Testis (tissue), 3 donors: ENCODE data around the gene ATP2B2. TPM values are rescaled to one million over a fixed set of nuclear protein-coding genes. Genes with fewer than 3 reads are reported as not detected.

ENCODE experiments used
- DNase-seq: peaks from one replicate; pipeline ENCODE4 v3.0.0-alpha.2; 2019
- H3K27ac ChIP-seq, 2 donors: fragments of 200-600 bp; sonication (generic); one replicate each; pipeline ENCODE4 v1.5.1; 2019
- H3K27me3 ChIP-seq: fragments of 200-600 bp; sonication (generic); one replicate; pipeline ENCODE4 v1.5.1; 2019
- H3K36me3 ChIP-seq: fragments of 200-600 bp; sonication (generic); one replicate; pipeline ENCODE4 v1.5.1; 2017; ENCODE audit warnings: low read depth; ENCODE audit errors: missing control alignments
- H3K4me1 ChIP-seq: fragments of 200-600 bp; sonication (generic); one replicate; pipeline ENCODE4 v1.5.1; 2019
- H3K4me3 ChIP-seq, 2 donors: fragments of 200-600 bp; sonication (generic); one replicate each; pipeline ENCODE4 v1.5.1; 2017 to 2019
- H3K9me3 ChIP-seq: fragments of 200-600 bp; sonication (generic); one replicate; pipeline ENCODE4 v1.5.1; 2017
- CTCF ChIP-seq, 3 experiments: fragments of 450-650 bp in 2 of 3; fragments of 200-600 bp in 1 of 3; sonication (generic) in 1 of 3; IDR thresholded peaks; one replicate each; pipeline ENCODE4 v1.5.1; 2016 to 2019; ENCODE audit warnings: antibody characterized with exemption in 3 of 3, mild to moderate bottlenecking in 2 of 3, moderate library complexity in 1 of 3
- POLR2A ChIP-seq: fragments of 450-650 bp; IDR thresholded peaks from one replicate; pipeline ENCODE4 v1.6.1; 2017; ENCODE audit warnings: antibody characterized with exemption, mild to moderate bottlenecking, moderate library complexity
- WGBS, 2 donors: methylation state at CpG; one replicate each; pipeline ENCODE4 v1.1.5; 2018; 5-methylcytosine and 5-hydroxymethylcytosine counted together
- intact Hi-C: fragments of 100-400 bp; cut with DNase I; formaldehyde crosslinking; loops from one replicate; pipeline ENCODE4 v1.15.1; 2023; ENCODE audit warnings: low total_unique reads
- polyA plus RNA-seq: library from polyadenylated mRNA; stranded (reverse); fragments of 350-450 nt; fragmentation: Illumina TruSeq; extraction: RNeasy Lipid Tissue Mini Kit (QIAGEN cat#74804); gene quantifications from one replicate; pipeline ENCODE4 v1.2.3, GENCODE V29; 2014; ENCODE audit warnings: low read depth, low replicate concordance; ENCODE audit not compliant: insufficient read depth
- total RNA-seq, 2 donors: library from RNA; depleted of rRNA; stranded (reverse); fragments of >200 nt; gene quantifications; one replicate each; pipeline ENCODE4 v1.2.3, GENCODE V29; 2016

ATP2B2 gene
- total and polyA plus RNA-seq, 3 donors from 2014 or later: 1.1 to 2.9 (median 1.8) TPM

GRCh38 chr3:10510086-10510742, 4.8 kb upstream of the ATP2B2 start:
- WGBS, 2 donors: 68 to 75% methylated on average over 9 to 10 of the region's 10 CpGs
- intact Hi-C loops: no loop called here
- Histone ChIP-seq H3K4me3 (no peak overlapping the region), H3K4me1 (peaks cover 2% of the 10 kb centered on the region), H3K27me3 (no peaks in the 10 kb centered on the region), H3K9me3 (no peaks in the 10 kb centered on the region), H3K36me3 (no peaks in the 10 kb centered on the region), H3K27ac (no peak overlapping the region)
- no peak for TF ChIP-seq CTCF (IDR thresholded peaks at IDR 0.05)
- no peak for TF ChIP-seq POLR2A
- no peak for DNase-seq

- Histone ChIP-seq H3K36me3 (no peaks in the 10 kb centered on the region), H3K27ac (no peak overlapping the region), H3K9me3 (no peaks in the 10 kb centered on the region), H3K27me3 (no peaks in the 10 kb centered on the region), H3K4me1 (peaks cover 4% of the 10 kb centered on the region), H3K4me3 (no peak overlapping the region)
- DNase-seq: no peak
- WGBS, 2 donors: 87 to 91% methylated on average over 7 of the region's 7 CpGs
- no peak for TF ChIP-seq POLR2A
- no peak for TF ChIP-seq CTCF (IDR thresholded peaks at IDR 0.05)
- intact Hi-C loops: no loop called here
Measured at GRCh38 chr3:10509325-10509724, 3.9 kb upstream of the ATP2B2 start.

GRCh38 chr3:10508619-10509260, 3.4 kb upstream of the ATP2B2 start:
- no peak for TF ChIP-seq CTCF (IDR thresholded peaks at IDR 0.05)
- no peak for TF ChIP-seq POLR2A
- Histone ChIP-seq H3K36me3 (no peaks in the 10 kb centered on the region), H3K4me1 (peaks cover 4% of the 10 kb centered on the region), H3K4me3 (no peak overlapping the region), H3K9me3 (no peaks in the 10 kb centered on the region), H3K27me3 (no peaks in the 10 kb centered on the region), H3K27ac (no peak overlapping the region)
- intact Hi-C loops: no loop called here
- WGBS, 2 donors: 69 to 78% methylated on average over 6 of the region's 6 CpGs
- no peak for DNase-seq

- WGBS, 2 donors: 82 to 94% methylated on average over 3 of the region's 3 CpGs
- H3K4me3 ChIP-seq: no peak overlapping the region
- H3K4me1 ChIP-seq: peaks cover 4% of the 10 kb centered on the region
- no peak for DNase-seq
- H3K9me3 ChIP-seq: no peaks in the 10 kb centered on the region
- no peaks in the 10 kb centered on the region for H3K27me3 ChIP-seq
- TF ChIP-seq POLR2A (no peak), CTCF (IDR thresholded peaks at IDR 0.05) (no peak)
- no peak overlapping the region for H3K27ac ChIP-seq
- intact Hi-C loops: no loop called here
- no peaks in the 10 kb centered on the region for H3K36me3 ChIP-seq
Measured at GRCh38 chr3:10508235-10508618, 2.8 kb upstream of the ATP2B2 start.

- Histone ChIP-seq H3K9me3 (no peaks in the 10 kb centered on the region), H3K27me3 (no peaks in the 10 kb centered on the region), H3K4me3 (no peak overlapping the region), H3K36me3 (no peaks in the 10 kb centered on the region), H3K4me1 (peaks cover 4% of the 10 kb centered on the region), H3K27ac (no peak overlapping the region)
- TF ChIP-seq POLR2A (no peak), CTCF (IDR thresholded peaks at IDR 0.05) (no peak)
- 93 to 96% methylated on average over 9 of the region's 9 CpGs for WGBS, 2 donors
- no peak for DNase-seq
- intact Hi-C loops: no loop called here
Measured at GRCh38 chr3:10507331-10507730, 1.9 kb upstream of the ATP2B2 start.
